IPS-15b (cell line): ENCODE data around the gene TGFBI.

Experiments used
- H3K27me3 ChIP-seq: one replicate; pipeline ENCODE4 v1.6.1; 2013; ENCODE audit warnings: low read length; ENCODE audit not compliant: control insufficient read depth, insufficient read depth
- H3K36me3 ChIP-seq: one replicate; pipeline ENCODE4 v1.6.1; 2013; ENCODE audit warnings: low read length; ENCODE audit not compliant: control insufficient read depth, insufficient read depth
- H3K4me1 ChIP-seq: one replicate; pipeline ENCODE4 v1.6.1; 2013; ENCODE audit warnings: mild to moderate bottlenecking, low read length; ENCODE audit not compliant: control insufficient read depth, insufficient read depth
- H3K4me3 ChIP-seq: one replicate; pipeline ENCODE4 v1.5.1; 2013; ENCODE audit warnings: low read depth, low read length
- H3K9ac ChIP-seq: one replicate; pipeline ENCODE4 v1.6.1; 2013; ENCODE audit warnings: low read depth, mild to moderate bottlenecking, low read length
- H3K9me3 ChIP-seq: one replicate; pipeline ENCODE4 v1.6.1; 2013; ENCODE audit warnings: mild to moderate bottlenecking, low read length; ENCODE audit not compliant: control insufficient read depth, insufficient read depth

The TGFBI gene

GRCh38 chr5:136028782-136029742 is at the start of gene TGFBI:
TGFBI (plus strand) TSS chr5:136028988; CDS start chr5:136029056, 68 bp downstream.
- Histone ChIP-seq H3K4me3 (peak within 1 kb of the TSS; percentile 73), H3K9ac (peak within 1 kb of the TSS; percentile 37), H3K36me3 (no peaks in the 10 kb centered on the region), H3K27me3 (peaks cover 56% of the 10 kb centered on the region), H3K4me1 (no peaks in the 10 kb centered on the region), H3K9me3 (no peaks in the 10 kb centered on the region)

GRCh38 chr5:135978993-135979392 is 49.8 kb upstream of the TGFBI start:
- no peaks in the 10 kb centered on the region for H3K9me3 ChIP-seq
- no peak overlapping the region for H3K9ac ChIP-seq
- peaks cover 3% of the 10 kb centered on the region for H3K4me1 ChIP-seq
- H3K4me3 ChIP-seq, result no peak overlapping the region
- H3K36me3 ChIP-seq, result no peaks in the 10 kb centered on the region
- H3K27me3 ChIP-seq, result peaks cover 6% of the 10 kb centered on the region

GRCh38 chr5:135979510-135979909 is 49.3 kb upstream of the TGFBI start:
- Histone ChIP-seq H3K4me3 (no peak overlapping the region), H3K36me3 (no peaks in the 10 kb centered on the region), H3K4me1 (peaks cover 3% of the 10 kb centered on the region), H3K27me3 (peaks cover 6% of the 10 kb centered on the region), H3K9me3 (no peaks in the 10 kb centered on the region), H3K9ac (no peak overlapping the region)

GRCh38 chr5:135980620-135981019 is 48.2 kb upstream of the TGFBI start:
- no peaks in the 10 kb centered on the region for H3K9me3 ChIP-seq
- no peaks in the 10 kb centered on the region for H3K4me1 ChIP-seq
- H3K4me3 ChIP-seq, result no peak overlapping the region
- no peaks in the 10 kb centered on the region for H3K36me3 ChIP-seq
- H3K27me3 ChIP-seq, result peaks cover 6% of the 10 kb centered on the region
- no peak overlapping the region for H3K9ac ChIP-seq

- Histone ChIP-seq H3K4me1 (no peaks in the 10 kb centered on the region), H3K36me3 (no peaks in the 10 kb centered on the region), H3K4me3 (no peak overlapping the region), H3K27me3 (no peaks in the 10 kb centered on the region), H3K9ac (no peak overlapping the region), H3K9me3 (no peaks in the 10 kb centered on the region)
Observed at GRCh38 chr5:135985951-135986350, 42.8 kb upstream of the TGFBI start.

- Histone ChIP-seq H3K9ac (no peak overlapping the region), H3K36me3 (no peaks in the 10 kb centered on the region), H3K4me1 (no peaks in the 10 kb centered on the region), H3K9me3 (no peaks in the 10 kb centered on the region), H3K4me3 (no peak overlapping the region), H3K27me3 (no peaks in the 10 kb centered on the region)
Observed at GRCh38 chr5:135986401-135986800, 42.4 kb upstream of the TGFBI start.

- H3K9ac ChIP-seq, result no peak overlapping the region
- H3K4me1 ChIP-seq, result no peaks in the 10 kb centered on the region
- no peaks in the 10 kb centered on the region for H3K9me3 ChIP-seq
- H3K27me3 ChIP-seq, result no peaks in the 10 kb centered on the region
- no peak overlapping the region for H3K4me3 ChIP-seq
- no peaks in the 10 kb centered on the region for H3K36me3 ChIP-seq
Observed at GRCh38 chr5:135986891-135987401, 41.8 kb upstream of the TGFBI start.

GRCh38 chr5:135988546-135988945 is 40.2 kb upstream of the TGFBI start:
- H3K4me1 ChIP-seq, result no peaks in the 10 kb centered on the region
- H3K36me3 ChIP-seq, result no peaks in the 10 kb centered on the region
- H3K4me3 ChIP-seq, result no peak overlapping the region
- no peaks in the 10 kb centered on the region for H3K9me3 ChIP-seq
- no peak overlapping the region for H3K9ac ChIP-seq
- H3K27me3 ChIP-seq, result no peaks in the 10 kb centered on the region

- Histone ChIP-seq H3K9me3 (no peaks in the 10 kb centered on the region), H3K27me3 (no peaks in the 10 kb centered on the region), H3K4me3 (no peak overlapping the region), H3K9ac (no peak overlapping the region), H3K36me3 (no peaks in the 10 kb centered on the region), H3K4me1 (no peaks in the 10 kb centered on the region)
Observed at GRCh38 chr5:135989686-135990085, 39.1 kb upstream of the TGFBI start.

GRCh38 chr5:135990528-135991255 is 38.1 kb upstream of the TGFBI start:
- no peak overlapping the region for H3K9ac ChIP-seq
- H3K36me3 ChIP-seq, result no peaks in the 10 kb centered on the region
- no peaks in the 10 kb centered on the region for H3K4me1 ChIP-seq
- H3K27me3 ChIP-seq, result no peaks in the 10 kb centered on the region
- H3K9me3 ChIP-seq, result no peaks in the 10 kb centered on the region
- no peak overlapping the region for H3K4me3 ChIP-seq

GRCh38 chr5:135991429-135991828 is 37.4 kb upstream of the TGFBI start:
- H3K9ac ChIP-seq, result no peak overlapping the region

More at GRCh38 chr5:135991429-135991828, 37.4 kb upstream of the TGFBI start:
- Histone ChIP-seq H3K4me3 (no peak overlapping the region), H3K4me1 (no peaks in the 10 kb centered on the region), H3K36me3 (no peaks in the 10 kb centered on the region), H3K27me3 (no peaks in the 10 kb centered on the region), H3K9me3 (no peaks in the 10 kb centered on the region)
